ENCODE results near the gene LARGE1. TPM values are rescaled to one million over a fixed set of nuclear protein-coding genes. Genes with fewer than 3 reads are reported as not detected.

Gene LARGE1
- total RNA-seq, 1 experiment from 2014 or later = 2.5 TPM

- DNase-seq (ENCODE audit: low read depth, low spot score) = no peak
- BruUV-seq (replicated peaks) = no TSS peak
- H3K4me1 ChIP-seq (ENCODE audit: control insufficient read depth, insufficient read depth, low read length) = no peaks in the 10 kb centered on the region
- H3K9me3 ChIP-seq (ENCODE audit: control insufficient read depth, insufficient read depth, low read depth, low read length) = no peaks in the 10 kb centered on the region
- H3K4me3 ChIP-seq (ENCODE audit: low read depth in 2 of 2, low read length in 2 of 2) = no peak overlapping the region
- H3K36me3 ChIP-seq (ENCODE audit: control insufficient read depth, insufficient read depth, low read length) = no peaks in the 10 kb centered on the region
- no peak for ATAC-seq
- intact Hi-C loops (cut with micrococcal nuclease; ENCODE audit: unreplicated experiment) = no loop called here
- ChIA-PET POLR2A (no interaction called here), CTCF (no interaction called here)
- H3K27ac ChIP-seq (ENCODE audit: low read length) = no peak overlapping the region
- no peaks in the 10 kb centered on the region for H3K27me3 ChIP-seq (ENCODE audit: control insufficient read depth, insufficient read depth, low read length)
- in situ Hi-C loops (cut with HindIII; ENCODE audit: low pct_unique_long_range_greater_than_20kb, low sequenced_read_pairs) = no loop called here
- TF ChIP-seq, protein P1, sequence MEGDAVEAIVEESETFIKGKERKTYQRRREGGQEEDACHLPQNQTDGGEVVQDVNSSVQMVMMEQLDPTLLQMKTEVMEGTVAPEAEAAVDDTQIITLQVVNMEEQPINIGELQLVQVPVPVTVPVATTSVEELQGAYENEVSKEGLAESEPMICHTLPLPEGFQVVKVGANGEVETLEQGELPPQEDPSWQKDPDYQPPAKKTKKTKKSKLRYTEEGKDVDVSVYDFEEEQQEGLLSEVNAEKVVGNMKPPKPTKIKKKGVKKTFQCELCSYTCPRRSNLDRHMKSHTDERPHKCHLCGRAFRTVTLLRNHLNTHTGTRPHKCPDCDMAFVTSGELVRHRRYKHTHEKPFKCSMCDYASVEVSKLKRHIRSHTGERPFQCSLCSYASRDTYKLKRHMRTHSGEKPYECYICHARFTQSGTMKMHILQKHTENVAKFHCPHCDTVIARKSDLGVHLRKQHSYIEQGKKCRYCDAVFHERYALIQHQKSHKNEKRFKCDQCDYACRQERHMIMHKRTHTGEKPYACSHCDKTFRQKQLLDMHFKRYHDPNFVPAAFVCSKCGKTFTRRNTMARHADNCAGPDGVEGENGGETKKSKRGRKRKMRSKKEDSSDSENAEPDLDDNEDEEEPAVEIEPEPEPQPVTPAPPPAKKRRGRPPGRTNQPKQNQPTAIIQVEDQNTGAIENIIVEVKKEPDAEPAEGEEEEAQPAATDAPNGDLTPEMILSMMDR (IDR thresholded peaks at IDR 0.05) = no peak
- TF ChIP-seq, protein P2, sequence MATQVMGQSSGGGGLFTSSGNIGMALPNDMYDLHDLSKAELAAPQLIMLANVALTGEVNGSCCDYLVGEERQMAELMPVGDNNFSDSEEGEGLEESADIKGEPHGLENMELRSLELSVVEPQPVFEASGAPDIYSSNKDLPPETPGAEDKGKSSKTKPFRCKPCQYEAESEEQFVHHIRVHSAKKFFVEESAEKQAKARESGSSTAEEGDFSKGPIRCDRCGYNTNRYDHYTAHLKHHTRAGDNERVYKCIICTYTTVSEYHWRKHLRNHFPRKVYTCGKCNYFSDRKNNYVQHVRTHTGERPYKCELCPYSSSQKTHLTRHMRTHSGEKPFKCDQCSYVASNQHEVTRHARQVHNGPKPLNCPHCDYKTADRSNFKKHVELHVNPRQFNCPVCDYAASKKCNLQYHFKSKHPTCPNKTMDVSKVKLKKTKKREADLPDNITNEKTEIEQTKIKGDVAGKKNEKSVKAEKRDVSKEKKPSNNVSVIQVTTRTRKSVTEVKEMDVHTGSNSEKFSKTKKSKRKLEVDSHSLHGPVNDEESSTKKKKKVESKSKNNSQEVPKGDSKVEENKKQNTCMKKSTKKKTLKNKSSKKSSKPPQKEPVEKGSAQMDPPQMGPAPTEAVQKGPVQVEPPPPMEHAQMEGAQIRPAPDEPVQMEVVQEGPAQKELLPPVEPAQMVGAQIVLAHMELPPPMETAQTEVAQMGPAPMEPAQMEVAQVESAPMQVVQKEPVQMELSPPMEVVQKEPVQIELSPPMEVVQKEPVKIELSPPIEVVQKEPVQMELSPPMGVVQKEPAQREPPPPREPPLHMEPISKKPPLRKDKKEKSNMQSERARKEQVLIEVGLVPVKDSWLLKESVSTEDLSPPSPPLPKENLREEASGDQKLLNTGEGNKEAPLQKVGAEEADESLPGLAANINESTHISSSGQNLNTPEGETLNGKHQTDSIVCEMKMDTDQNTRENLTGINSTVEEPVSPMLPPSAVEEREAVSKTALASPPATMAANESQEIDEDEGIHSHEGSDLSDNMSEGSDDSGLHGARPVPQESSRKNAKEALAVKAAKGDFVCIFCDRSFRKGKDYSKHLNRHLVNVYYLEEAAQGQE (IDR thresholded peaks at IDR 0.05; ENCODE audit: insufficient read depth in 1 of 2, low read depth in 2 of 2, low read length in 1 of 2) = no peak
- no peak for TF ChIP-seq SIN3A (IDR thresholded peaks at IDR 0.05; ENCODE audit: borderline replicate concordance, insufficient read depth, low read depth, low read length)
- TF ChIP-seq TCF7L2 (IDR thresholded peaks at IDR 0.05; ENCODE audit: low read depth, low read length) = no peak
- TF ChIP-seq POLR2AphosphoS5 (IDR thresholded peaks at IDR 0.05; ENCODE audit: low read depth, low read length) = no peak
Observed at GRCh38 chr22:33331017-33331416, 589.3 kb downstream of the LARGE1 start.

GRCh38 chr22:33330534-33330933 is 589.7 kb downstream of the LARGE1 start:
- in situ Hi-C loops (cut with HindIII; ENCODE audit: low pct_unique_long_range_greater_than_20kb, low sequenced_read_pairs) (no loop called here), intact Hi-C loops (cut with micrococcal nuclease; ENCODE audit: unreplicated experiment) (no loop called here)
- Histone ChIP-seq H3K36me3 (ENCODE audit: control insufficient read depth, insufficient read depth, low read length) (no peaks in the 10 kb centered on the region), H3K9me3 (ENCODE audit: control insufficient read depth, insufficient read depth, low read depth, low read length) (no peaks in the 10 kb centered on the region), H3K4me1 (ENCODE audit: control insufficient read depth, insufficient read depth, low read length) (no peaks in the 10 kb centered on the region), H3K4me3 (ENCODE audit: low read depth in 2 of 2, low read length in 2 of 2) (no peak overlapping the region), H3K27ac (ENCODE audit: low read length) (no peak overlapping the region), H3K27me3 (ENCODE audit: control insufficient read depth, insufficient read depth, low read length) (no peaks in the 10 kb centered on the region)
- BruUV-seq (replicated peaks) = no TSS peak
- TF ChIP-seq TCF7L2 (IDR thresholded peaks at IDR 0.05; ENCODE audit: low read depth, low read length) (no peak), POLR2AphosphoS5 (IDR thresholded peaks at IDR 0.05; ENCODE audit: low read depth, low read length) (no peak), SIN3A (IDR thresholded peaks at IDR 0.05; ENCODE audit: borderline replicate concordance, insufficient read depth, low read depth, low read length) (no peak)
- TF ChIP-seq, protein P1 (IDR thresholded peaks at IDR 0.05) = no peak
- TF ChIP-seq, protein P2 (IDR thresholded peaks at IDR 0.05; ENCODE audit: insufficient read depth in 1 of 2, low read depth in 2 of 2, low read length in 1 of 2) = no peak
- no peak for ATAC-seq
- ChIA-PET POLR2A (interaction anchor here (0.7 kb wide), 1 partner anchor 1133 kb away, joined by 4 read pairs; no protein-coding TSS in a partner anchor), CTCF (no interaction called here)
- no peak for DNase-seq (ENCODE audit: low read depth, low spot score)

Data from Panc1 (cell line).